Osteocyte (in vitro differentiated cells): ENCODE measurements around the gene CYP39A1. TPM values are rescaled to one million over a fixed set of nuclear protein-coding genes. Genes with fewer than 3 reads are reported as not detected.
A peak's percentile ranks its signal among the peaks of the same experiment; 100 is the strongest.

Source experiments
- DNase-seq: peaks from one replicate; pipeline ENCODE4 v3.0.0; 2021; ENCODE audit warnings: mixed read lengths; ENCODE audit not compliant: unreplicated experiment; ENCODE audit errors: extremely low spot score
- H3K27ac Mint-ChIP-seq: one replicate; pipeline ENCODE4 v1.8.0; 2021; ENCODE audit warnings: mild to moderate bottlenecking, mixed read lengths; ENCODE audit not compliant: unreplicated experiment
- H3K27me3 Mint-ChIP-seq: one replicate; pipeline ENCODE4 v1.8.0; 2021; ENCODE audit warnings: mixed read lengths; ENCODE audit not compliant: unreplicated experiment
- H3K36me3 Mint-ChIP-seq: one replicate; pipeline ENCODE4 v1.8.0; 2021; ENCODE audit warnings: mixed read lengths; ENCODE audit not compliant: unreplicated experiment
- H3K4me1 Mint-ChIP-seq: one replicate; pipeline ENCODE4 v1.8.0; 2021; ENCODE audit warnings: mixed read lengths; ENCODE audit not compliant: unreplicated experiment
- H3K4me3 Mint-ChIP-seq: one replicate; pipeline ENCODE4 v1.8.0; 2021; ENCODE audit warnings: mild to moderate bottlenecking, moderate library complexity, mixed read lengths; ENCODE audit not compliant: unreplicated experiment
- H3K9me3 Mint-ChIP-seq: one replicate; pipeline ENCODE4 v1.8.0; 2021; ENCODE audit warnings: mixed read lengths; ENCODE audit not compliant: unreplicated experiment
- CTCF ChIP-seq: fragments of 200-600 bp; sonication (generic); IDR thresholded peaks from 2 replicates; pipeline ENCODE4 v1.5.0; 2021; ENCODE audit warnings: antibody characterized with exemption, mild to moderate bottlenecking, moderate library complexity
- total RNA-seq: library from RNA; stranded (reverse); gene quantifications from 2 replicates; pipeline ENCODE4 v1.2.1, GENCODE V29; 2021

The CYP39A1 gene
- total RNA-seq, 1 donor from 2014 or later, result 0.30 TPM

- no peak overlapping the region for H3K27ac Mint-ChIP-seq
- peak; percentile 23 for TF ChIP-seq CTCF
- DNase-seq, result no peak
- H3K27me3 Mint-ChIP-seq, result no peaks in the 10 kb centered on the region
- H3K9me3 Mint-ChIP-seq, result no peaks in the 10 kb centered on the region
- H3K36me3 Mint-ChIP-seq, result no peaks in the 10 kb centered on the region
- no peaks in the 10 kb centered on the region for H3K4me1 Mint-ChIP-seq
- H3K4me3 Mint-ChIP-seq, result no peak overlapping the region
Measured at GRCh38 chr6:46677314-46677654, 24.7 kb upstream of the CYP39A1 start.

- H3K36me3 Mint-ChIP-seq, result no peaks in the 10 kb centered on the region
- no peak overlapping the region for H3K27ac Mint-ChIP-seq
- no peaks in the 10 kb centered on the region for H3K27me3 Mint-ChIP-seq
- no peak overlapping the region for H3K4me3 Mint-ChIP-seq
- TF ChIP-seq CTCF, result no peak
- no peaks in the 10 kb centered on the region for H3K4me1 Mint-ChIP-seq
- no peaks in the 10 kb centered on the region for H3K9me3 Mint-ChIP-seq
- no peak for DNase-seq
Measured at GRCh38 chr6:46676604-46677313, 24.1 kb upstream of the CYP39A1 start.

GRCh38 chr6:46674410-46674809 lies 21.8 kb upstream of the CYP39A1 start:
- Mint-ChIP-seq H3K4me1 (no peaks in the 10 kb centered on the region), H3K36me3 (no peaks in the 10 kb centered on the region), H3K4me3 (no peak overlapping the region), H3K27ac (no peak overlapping the region), H3K27me3 (no peaks in the 10 kb centered on the region), H3K9me3 (no peaks in the 10 kb centered on the region)
- DNase-seq, result no peak
- TF ChIP-seq CTCF, result no peak

GRCh38 chr6:46667377-46667776 lies 14.8 kb upstream of the CYP39A1 start:
- Mint-ChIP-seq H3K27ac (no peak overlapping the region), H3K4me1 (no peaks in the 10 kb centered on the region), H3K36me3 (peaks cover 2% of the 10 kb centered on the region), H3K4me3 (no peak overlapping the region), H3K9me3 (no peaks in the 10 kb centered on the region), H3K27me3 (no peaks in the 10 kb centered on the region)
- DNase-seq, result no peak
- TF ChIP-seq CTCF, result no peak

GRCh38 chr6:46661483-46661882 lies 8.9 kb upstream of the CYP39A1 start:
- no peak for DNase-seq
- H3K9me3 Mint-ChIP-seq, result no peaks in the 10 kb centered on the region
- no peaks in the 10 kb centered on the region for H3K27me3 Mint-ChIP-seq
- H3K36me3 Mint-ChIP-seq, result no peaks in the 10 kb centered on the region
- no peaks in the 10 kb centered on the region for H3K4me1 Mint-ChIP-seq
- TF ChIP-seq CTCF, result no peak
- H3K4me3 Mint-ChIP-seq, result no peak overlapping the region
- H3K27ac Mint-ChIP-seq, result no peak overlapping the region
